HG02571 (cell line): Measurements from ENCODE around the gene WFS1.

Experiments used
- ATAC-seq: cut with Tn5 transposase; IDR thresholded peaks from one replicate; pipeline ENCODE4 v1.9.1; 2021; ENCODE audit warnings: mild to moderate bottlenecking, moderate library complexity; ENCODE audit not compliant: unreplicated experiment

WFS1 gene

DNA sequence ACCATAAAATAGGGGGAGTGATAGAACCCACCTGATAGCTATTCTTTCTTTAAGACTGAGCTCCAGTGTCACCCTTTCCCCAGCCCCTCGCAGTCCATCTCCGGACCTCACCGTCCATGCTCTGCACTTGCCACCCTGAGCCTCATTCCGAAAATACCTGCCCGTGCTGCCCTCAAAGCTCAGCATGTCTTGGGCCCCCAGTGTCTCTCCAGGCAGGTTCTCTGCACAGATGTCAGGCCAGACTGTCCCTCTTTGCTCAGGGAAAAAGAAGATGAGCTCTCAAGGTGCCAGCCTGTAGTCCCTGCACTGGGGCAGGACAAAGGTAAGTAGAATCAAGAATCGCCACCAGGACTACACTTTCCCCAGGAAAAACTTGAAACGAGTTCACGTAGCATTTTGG lies 9.8 kb upstream of the WFS1 start:
- ATAC-seq = no peak

DNA sequence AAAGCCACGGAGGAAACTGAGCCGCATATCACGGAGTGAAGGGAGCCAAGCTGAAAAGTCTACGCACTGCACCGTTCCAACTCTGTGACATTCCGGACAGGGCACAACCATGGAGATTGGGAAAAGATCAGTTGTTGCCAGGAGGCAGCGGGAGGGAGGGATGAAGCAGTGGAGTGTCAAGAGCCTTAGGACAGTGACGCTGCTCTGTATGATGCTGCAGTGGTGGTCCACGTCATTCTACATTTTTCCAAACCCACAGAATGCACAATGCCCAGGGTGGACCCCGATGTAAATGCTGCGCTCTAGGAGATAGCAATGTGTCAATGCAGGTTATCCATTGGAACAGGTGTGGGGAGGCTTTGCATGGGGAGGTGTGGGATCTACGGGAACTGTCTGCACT lies 7.5 kb upstream of the WFS1 start:
- no peak for ATAC-seq

DNA sequence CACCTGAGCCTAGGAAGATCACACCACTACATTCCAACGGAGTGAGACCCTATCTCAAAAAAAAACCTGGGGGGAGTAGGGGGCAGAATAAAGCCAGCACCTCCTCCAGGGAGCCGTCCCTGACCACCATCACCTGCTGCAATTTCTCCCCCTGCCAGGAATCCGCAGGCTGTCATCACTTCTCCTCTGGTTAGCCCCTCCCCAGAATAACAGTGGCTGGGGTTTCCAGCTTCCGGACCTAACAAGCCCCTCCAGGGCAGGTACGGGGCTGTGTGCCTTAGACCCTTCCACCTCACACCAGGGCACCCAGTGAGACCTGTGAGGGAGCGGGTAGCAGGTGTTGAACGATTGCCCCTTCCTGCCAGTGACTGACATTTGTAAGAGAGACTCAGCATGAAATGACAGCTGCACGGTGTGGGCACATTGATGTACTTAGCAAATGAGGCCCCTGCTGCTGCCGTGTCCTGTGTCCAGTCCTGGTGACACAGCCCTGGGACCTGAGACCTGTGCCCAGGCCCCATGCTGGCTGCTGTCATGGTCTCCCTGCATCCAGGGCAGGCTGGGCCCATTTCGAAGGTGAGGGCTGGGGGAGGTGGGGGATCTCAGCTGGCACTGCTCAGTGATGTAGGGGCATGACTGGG lies 6.7 kb upstream of the WFS1 start:
- no peak for ATAC-seq

DNA sequence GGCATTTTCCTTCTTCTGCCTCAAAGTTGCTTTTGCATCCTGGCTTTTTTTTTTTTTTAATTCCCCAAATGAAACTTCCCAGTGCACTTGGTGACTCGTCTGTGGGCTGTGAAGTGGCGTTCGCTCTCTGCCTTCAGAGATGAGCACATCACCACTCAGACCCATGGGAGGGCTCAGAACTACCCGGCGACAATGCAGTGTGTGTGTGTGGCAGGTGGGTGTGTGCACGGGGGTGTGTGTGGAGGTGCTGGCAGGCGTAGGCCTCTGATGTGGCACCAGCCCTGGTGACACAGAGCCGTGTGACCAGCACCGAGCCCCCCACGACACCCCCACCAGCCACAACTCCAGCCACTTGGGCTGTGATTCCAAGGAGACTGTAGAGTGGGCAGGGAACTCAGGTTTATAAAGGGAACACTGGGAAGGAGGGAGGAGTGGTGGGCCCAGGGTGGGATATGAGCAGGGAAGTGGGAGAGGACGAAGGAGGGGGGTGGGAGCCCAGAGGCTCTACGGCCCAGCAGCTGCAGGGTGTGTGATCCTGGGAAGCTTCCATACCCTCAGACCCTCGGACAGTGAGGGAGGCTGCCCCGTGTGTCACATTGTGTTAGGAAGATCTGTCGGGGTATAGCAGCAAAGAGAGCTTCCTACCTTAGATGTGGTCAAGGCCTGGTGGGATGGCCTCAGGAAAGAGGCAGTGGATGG lies 6.0 kb upstream of the WFS1 start:
- ATAC-seq = no peak

DNA sequence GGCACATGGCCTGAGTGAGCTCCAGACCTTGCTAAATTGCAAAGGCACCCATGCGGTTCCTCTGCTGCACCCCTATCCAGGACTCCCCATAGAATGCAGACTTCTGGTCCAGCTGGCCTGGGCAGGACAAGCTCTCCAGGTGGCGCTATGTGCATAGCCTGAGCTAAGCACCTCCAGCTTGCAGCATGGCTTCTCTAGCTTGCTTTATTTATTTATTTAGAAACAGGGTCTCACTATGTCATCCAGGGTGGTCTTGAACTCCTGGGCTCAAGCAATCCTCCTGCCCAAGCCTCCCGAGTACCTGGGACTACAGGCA lies 5.5 kb upstream of the WFS1 start:
- ATAC-seq = no peak

DNA sequence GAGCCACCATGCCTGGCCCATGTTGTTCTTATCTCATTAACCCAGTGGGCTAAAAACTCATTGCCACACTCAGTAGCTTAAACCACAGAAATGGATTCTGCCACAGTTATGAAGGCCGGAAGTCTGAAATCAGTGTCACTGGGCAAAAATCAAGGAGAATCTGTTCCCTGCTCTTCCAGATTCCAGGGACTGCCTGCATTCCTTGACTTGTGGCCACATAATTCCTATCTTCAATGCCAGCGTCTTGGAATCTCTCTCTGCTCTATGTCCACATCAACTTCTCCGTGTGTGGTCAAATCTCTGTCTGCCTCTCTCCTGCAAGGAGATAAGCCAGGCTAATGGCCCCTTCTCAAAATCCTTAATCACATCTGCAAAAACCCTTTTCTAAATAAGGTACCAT lies 4.1 kb upstream of the WFS1 start:
- ATAC-seq = no peak

DNA sequence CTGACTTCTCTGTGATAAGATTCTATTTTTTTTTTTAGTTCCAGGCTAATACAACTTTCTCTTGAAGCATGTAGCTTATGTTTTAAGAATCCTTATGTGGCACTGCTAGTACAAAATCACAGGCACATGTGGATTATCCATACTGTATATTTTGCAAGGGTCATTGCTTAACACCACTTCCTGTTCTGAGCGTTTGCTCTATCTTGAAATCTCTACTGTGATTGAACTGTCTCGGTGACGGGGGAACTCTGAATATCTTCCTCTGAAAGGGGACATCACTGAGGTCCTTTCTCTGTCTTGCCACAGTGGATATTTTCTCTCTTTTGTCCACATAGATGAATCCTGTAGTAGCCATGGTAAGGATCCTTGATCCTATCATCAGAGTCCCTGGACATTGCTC lies 2.1 kb upstream of the WFS1 start:
- ATAC-seq = no peak

DNA sequence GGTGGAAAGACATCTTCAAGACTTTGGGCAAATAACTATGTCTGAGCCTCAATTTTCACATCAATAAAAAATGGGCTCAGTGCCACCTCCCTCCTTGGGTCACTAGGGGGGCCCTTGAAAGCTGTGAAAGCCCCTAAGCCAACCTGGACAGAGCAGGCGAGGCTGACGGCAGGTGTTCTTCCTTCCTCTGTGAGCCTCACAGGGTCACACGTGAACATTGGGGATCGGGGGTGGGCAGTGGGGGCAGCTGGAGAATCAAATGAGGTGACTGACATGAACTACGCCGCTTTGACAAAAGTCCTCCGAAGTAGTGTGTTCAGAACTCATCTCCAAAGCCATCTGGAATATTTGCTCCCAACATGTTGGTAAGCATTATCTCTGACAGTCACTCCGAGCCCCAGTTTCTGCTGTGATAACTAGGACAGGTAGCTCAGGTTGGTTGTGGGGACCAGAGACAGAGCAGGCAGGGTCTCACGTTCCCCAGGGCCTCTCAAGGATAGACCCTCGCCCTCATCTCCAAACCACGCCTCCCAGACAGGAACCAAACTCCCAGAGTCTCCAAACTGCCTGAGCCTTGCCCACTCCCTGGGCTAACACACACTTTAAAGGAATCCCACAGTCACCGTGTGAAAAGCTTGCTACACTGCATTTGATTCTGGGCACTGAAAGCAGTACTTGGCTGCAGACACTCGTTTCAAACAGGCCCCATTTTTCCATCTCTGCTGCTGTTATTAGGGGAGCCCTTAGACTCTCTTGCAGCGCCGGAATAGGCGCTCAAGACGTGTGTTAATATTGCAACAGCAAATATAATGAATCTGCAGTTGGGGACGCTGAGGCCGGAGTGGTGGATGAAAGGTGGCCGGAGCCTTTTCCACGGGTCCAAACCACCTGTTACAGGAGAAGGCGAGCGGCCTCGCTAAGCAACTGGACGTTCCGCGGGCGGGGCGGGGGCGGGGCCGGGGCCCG lies 717 bp upstream of the WFS1 start:
- ATAC-seq = no peak

DNA sequence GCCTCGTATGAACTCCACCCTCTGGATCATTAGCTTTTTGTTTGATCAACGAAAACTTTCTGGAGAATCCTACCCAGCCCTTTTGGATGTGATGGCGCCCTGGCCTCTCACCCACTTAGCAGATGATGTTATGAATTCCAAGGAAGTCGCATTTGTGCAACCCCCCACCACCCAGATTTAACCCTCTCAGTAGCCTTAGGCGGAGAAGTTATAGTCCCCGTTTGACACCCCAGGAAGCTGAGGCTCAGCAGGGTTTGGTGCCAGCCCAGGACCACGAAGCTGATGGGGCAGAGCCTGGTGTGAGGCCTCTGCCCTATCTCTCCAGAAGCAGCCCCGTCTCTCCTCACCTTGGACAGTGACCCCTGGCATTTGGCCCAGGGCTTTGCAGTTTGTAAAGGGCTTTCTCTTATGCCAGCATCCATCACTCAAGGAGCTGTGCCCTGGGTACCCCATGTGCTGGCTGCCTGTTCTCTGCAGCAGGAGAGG lies 1.0 kb downstream of the WFS1 start:
- no peak for ATAC-seq

DNA sequence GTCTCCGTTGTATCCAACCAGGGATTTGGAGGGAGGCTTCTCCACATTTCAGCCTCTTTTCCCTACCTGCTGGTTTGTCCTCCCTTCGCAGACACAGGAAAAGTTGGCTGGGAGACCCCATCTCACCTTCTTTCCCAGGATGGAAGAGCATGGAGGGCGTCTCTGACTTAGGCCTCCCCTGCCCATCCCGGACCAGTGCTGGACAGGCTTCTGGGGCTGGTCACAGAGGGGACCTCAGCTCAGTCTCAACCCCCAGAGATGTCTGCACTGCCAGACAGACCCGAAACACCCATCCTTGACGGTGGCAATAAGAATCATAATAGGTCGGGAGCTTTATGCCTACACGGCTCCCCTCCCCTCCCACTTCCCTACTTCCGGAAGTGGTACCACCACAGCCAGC lies 1.6 kb downstream of the WFS1 start:
- no peak for ATAC-seq

DNA sequence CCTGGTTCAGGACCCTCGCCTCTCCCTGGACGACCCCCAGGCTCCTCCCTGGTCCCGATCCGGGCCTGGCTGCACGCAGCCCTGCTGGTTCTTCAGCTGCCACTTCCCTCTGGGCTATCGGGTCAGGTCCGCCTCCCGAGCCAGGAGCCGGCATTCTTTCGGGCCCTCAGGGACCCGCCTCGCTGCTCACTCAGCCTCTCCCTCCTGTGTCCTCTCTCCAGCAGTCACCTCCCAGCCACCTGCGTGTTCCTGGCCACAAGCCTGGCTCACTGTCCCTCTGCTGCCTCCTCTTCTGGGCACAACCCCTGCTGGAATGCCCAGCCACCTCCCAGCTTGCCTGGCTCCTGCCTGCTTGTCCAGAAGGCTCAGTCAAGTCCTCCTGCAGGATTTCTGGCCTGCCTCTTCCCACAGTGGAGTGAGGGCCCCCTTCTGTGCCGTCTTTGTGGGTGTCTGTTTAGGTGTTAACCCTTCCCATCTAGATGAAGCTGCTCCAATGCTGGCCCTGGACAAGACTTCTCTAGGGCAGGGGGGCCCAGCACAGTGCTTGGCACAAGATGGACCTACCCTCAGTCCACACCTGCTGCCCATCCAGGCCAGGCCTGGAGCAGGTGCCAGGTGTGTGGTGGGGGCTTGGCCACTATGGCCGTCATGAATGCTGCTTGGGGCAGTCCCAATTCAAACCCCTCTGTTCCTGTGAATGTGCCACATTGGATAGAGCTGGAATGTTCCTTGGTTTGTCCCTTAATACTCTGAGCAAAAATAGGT lies 2.2 kb downstream of the WFS1 start:
- ATAC-seq = no peak

DNA sequence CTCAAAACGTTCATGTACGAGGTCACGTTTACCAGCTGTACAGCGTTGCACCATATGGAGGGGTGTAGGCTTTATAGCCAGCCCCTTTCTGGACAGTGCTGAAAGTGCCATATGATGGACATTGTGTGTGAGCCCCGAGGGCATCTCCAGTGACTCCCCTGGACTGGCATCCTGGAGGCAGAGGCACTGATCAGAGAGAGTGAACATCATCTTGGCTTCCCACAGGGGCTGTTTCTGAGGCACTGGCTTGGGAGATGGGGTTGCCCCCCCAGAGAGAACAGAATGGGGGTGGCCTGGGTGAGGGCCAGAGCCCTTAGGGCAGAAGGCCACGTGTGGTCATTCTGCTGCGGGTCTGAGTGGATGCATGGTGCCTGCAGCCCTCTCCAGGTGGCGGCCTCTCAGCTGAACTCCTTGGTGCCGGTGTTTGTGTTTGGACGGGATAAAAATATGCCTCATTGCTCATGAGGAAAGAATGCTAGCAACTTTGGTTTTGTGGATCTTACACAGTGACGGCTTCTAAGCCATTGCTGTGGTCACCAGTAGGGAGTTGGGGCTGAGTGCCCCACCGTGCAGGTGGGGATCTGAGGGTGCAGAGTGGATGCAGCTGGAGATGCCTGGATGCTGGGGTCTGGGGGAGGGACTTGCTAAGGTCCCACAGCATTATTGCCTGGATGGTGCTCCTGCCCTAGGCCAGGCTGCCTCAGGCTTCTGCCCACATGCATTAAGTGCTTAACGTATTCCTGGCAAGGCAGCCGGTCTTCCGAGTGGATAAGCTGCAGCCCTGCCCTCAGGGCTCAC lies 3.4 kb downstream of the WFS1 start:
- ATAC-seq = no peak

DNA sequence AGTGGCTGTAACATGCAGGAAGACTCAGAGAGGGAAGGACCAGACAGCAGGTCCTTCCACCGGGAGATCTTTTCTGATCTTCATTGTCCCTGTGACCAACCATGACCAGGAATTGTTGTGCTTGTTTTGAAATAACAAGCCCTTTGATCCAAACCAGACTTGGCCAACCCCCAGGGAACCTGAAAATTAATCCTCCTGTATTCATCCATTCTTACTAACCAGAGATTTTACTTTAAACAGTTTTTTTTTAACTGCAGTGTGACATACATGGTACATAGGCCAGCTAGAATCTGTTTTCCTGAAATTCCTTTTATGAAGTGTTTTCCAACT lies 4.0 kb downstream of the WFS1 start:
- ATAC-seq = no peak

DNA sequence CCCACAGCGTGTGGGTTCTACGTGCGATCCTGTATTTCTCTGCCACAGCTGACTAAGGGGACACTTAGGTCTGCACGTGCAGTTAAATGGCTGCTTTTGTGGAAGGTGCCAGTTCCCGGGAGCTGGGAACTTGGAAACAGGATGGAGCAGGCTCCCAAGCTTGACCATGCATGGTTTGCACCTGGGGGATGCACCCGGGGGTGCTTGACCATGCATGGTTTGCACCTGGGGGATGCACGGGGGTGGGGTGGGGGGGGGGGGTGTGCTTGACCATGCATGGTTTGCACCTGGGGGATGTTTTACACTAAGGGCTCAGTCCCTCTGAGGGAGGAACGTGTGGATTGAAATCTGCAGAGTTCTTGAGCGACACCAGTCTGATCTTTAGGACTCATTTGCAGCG lies 5.7 kb downstream of the WFS1 start:
- ATAC-seq = no peak

DNA sequence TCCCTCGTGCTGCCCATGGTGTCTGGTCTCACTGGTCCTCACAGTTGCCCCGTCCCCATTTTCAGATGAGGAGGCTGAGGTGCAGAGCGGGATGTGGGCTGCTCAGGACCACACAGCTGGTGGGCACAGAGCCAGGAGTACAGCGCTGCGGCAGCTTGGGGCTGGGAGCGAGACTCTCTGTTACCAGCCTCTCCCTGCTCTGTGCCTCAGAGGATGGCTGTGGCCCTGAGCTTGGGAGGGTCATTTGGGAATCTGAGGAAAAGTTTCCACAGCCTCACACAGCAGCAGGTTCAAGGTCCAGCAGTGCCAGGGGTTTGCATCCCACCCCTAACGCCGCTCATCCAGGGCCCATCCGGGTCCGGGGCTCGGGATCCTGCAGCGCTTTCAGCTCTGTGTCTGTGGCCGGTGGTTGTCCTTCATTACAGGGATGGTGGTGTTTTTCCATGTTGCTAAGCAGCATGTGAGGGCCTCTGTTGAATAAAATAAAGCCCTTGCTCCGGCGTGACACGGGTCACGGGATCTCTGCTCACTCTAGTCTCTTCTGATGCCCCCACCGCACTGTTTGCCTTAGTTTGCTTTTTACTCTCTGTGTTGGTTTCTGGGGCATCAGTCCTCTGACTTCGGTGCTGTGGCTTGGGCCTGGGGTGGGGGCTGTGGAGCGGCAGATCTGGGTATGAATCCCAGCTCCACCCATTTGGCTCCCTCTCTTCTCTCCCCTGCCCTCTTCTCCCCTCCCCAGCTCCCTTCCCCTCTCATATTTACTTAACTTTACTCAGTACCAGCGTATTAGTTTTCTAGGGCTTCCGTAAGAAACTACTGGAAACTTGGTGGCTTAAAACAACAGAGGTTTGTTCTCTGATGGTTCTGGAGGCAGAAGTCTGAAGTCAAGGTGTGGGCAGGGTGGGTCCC lies 6.5 kb downstream of the WFS1 start:
- ATAC-seq = no peak

DNA sequence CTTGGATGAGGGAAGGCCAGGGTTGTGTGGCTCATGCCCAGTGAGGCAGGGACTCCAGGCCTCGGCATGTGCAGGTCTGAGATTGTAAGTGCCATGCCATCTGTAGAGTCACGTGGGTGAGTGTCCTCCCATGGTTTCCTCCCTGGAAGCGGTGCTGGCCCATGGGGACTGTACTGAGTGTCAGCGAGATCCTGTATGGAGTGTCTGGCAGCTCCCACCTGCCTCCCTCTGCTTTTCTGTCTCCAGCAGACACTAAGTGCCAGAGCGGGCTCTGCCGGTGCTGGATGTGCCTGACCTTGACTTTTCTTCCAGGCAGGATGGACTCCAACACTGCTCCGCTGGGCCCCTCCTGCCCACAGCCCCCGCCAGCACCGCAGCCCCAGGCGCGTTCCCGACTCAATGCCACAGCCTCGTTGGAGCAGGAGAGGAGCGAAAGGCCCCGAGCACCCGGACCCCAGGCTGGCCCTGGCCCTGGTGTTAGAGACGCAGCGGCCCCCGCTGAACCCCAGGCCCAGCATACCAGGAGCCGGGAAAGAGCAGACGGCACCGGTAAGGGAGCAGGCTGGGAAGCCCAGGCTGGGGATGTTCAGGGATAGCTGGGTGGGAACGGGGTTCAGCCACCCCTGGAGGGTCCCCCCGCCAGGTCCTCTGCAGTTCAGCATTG lies 7.6 kb downstream of the WFS1 start:
- no peak for ATAC-seq

DNA sequence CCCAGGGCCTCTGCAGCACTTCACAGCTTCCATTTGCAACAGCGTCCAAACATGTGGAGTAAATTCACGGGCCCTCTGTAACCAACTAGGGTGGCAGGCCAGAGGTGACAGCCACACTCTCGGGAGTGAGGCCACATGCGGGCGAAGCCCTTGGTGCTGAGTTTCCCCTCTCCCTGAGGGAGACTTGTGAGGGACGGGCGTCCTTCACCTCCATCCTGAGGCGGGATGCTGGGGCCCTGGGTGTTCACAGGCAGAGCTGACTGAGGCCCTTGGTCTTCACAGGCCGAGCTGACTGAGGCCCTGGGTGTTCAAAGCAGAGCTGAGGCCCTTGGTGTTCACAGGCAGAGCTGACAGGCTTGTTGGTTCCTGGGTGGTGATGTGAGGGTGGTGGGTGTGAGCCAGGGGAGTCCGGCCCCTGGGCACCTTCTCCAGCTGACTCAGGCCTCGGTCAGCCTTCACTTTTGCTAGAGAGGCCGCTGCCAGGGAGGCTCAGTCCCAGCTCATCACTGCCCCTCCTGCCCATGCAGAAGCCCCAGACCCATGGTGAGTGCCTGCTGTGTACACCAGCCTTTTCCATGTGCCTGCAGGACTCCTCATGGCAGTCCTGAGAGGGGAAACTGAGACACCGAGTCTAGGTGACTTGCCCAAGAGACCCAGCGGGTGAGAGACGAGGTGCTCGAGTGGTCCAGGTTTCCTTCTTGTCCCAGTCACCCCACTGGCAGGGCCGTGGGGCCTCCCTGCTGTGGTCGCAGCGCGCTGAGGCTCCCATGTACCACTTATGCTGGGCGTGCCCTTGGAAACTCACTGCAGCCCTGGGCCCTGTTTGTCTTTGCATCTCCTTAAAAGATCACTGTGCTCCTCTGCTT lies 8.5 kb downstream of the WFS1 start:
- no peak for ATAC-seq

DNA sequence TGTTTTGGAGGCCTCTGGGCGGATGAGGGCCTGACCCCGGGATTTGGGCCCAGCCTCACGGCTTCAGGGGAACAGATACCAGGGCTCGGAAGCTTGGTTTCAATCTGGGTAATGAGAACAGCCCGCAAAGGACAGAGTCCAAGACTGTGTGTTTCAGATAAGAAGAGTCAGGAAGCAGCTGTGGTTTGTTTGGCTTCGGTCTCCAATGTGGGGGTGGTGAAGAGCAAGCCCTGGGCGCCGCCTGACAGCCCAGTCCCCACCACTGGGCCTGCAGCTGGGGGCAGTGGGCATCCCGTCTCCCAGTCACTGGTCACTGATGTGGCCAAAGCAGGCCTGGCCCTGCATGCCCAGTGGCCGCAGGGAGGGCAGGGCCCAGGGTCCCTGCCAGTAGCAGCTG lies 9.1 kb downstream of the WFS1 start:
- peak; percentile 86 for ATAC-seq
